Stimulated activated CD8-positive, alpha-beta memory T cell treated with anti-CD3 and anti-CD28 coated beads, Interleukin-4, amount 100 ng/mL, for 4 hours (primary cell): ENCODE results near the gene KCNK2.

ENCODE experiments used
- DNase-seq, 2 donors: peaks; one replicate each; pipeline ENCODE4 v3.0.0-alpha.2; 2020; ENCODE audit warnings: low read depth in 2 of 2, low spot score in 1 of 2

KCNK2 gene

GRCh38 chr1:215094381-215094780 lies 11.8 kb downstream of the KCNK2 start:
- DNase-seq, result no peak

GRCh38 chr1:215095524-215095923 lies 13.0 kb downstream of the KCNK2 start:
- no peak for DNase-seq

DNA sequence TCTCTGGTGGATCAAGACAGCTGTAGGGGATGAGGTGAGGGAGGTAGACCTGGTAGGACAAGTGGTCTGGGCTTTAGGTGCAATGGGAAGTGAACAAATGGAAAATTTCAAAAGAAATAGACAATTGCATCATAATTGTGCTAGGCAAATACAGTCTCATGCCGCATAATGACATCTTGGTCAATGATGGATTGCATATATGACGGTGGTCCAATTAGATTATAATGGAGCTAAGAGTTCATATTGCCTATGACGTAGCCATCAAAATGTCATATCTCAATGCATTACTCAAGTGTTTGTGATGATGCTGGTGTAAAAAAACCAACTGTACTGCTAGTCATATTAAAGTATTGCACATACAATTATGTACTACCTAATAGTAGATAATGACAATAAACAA lies 19.0 kb downstream of the KCNK2 start:
- DNase-seq, result no peak

DNA sequence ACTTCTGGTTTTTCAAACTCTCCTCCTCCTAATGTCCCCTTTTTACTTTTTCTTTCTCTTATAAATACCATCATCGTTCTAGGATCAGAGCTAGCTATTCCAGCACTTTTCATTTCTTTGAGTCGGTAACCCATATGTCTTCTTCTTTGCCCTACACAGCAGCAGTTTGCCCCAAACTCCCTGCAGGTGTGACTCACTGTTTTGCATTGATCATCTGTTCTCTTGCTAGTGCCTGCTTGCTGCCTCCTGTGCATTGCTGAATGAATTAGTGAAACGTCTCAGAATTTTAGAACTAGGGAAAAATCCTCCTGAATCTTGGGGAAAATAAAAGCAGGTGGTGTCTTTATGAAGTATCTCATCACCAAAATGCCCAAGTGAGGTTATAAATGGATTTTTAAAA lies 21.7 kb downstream of the KCNK2 start:
- no peak for DNase-seq

DNA sequence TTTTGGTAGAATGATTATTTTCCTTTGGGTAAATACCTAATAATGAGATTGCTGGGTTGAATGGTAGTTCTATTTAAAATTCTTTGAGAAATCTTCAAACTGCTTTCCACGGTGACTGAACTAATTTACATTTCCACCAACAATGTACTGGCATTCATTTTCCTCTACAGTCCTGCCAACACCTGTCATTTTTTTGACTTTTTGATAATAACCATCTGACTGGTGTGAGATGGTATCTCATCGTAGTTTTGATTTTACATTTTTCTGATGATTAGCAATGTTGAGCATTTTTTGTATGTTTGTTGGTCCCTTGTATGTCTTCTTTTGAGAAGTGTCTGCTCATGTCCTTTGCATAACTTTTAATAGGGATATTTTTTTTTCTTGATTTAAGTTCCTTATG lies 23.5 kb downstream of the KCNK2 start:
- DNase-seq, result no peak

GRCh38 chr1:215109171-215109570 lies 26.6 kb downstream of the KCNK2 start:
- DNase-seq, result no peak

GRCh38 chr1:215111916-215112315 lies 29.4 kb downstream of the KCNK2 start:
- no peak for DNase-seq

DNA sequence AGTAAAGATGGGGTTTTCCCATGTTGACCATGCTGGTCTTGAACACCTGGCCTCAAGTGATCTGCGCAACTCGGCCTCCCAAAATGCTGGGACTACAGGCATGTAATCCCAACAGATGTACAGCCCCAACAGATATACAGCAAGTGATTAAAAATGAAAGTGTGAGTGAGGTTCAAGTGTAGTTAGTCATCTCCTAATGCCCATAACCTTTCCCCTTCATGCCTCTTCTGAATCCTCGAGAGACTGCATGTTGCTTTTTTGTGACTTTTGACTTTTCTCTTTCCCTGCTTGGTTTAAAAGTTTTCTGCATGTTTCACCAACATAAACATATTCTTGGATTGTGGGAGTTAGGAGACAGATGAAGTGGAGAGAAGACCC lies 31.2 kb downstream of the KCNK2 start:
- DNase-seq, result no peak

DNA sequence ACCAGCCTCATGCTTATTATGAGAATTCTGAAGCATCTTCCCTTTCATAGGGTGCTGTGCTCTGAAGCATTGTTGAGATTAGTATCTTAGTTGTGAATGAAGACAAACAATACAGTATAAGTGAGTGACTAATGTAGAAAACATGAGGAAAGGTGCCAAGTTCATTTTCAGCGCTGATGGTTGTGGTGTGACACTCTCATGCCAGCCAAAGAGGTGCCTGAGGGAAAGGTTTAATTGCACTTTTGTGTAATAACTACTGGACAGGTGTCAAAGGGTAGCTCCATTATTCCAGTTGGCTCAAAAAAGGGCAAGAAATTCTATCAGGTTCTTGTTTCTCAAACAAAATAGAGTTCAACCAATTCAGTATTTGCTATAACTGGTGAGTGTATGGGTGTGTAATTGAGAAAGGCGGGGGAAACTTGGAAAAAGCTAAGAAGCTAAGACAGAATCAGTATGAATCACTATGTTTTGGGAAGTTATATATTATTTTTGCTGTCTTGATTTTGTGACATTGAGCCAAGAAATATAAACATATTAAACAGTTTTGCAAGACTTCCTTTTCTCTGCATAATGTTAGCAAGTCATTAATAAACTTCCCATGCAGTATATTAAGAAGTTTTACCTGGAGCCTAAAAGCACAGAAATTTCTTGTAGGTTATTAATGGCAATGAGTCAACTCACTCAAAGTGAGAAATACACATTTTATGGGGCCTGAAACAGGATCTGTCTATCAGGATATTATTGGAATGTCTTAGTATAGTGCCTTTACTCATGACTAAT lies 31.8 kb downstream of the KCNK2 start:
- no peak for DNase-seq

GRCh38 chr1:215115760-215116159 lies 33.2 kb downstream of the KCNK2 start:
- DNase-seq, result no peak

GRCh38 chr1:215118081-215118480 lies 35.5 kb downstream of the KCNK2 start:
- no peak for DNase-seq

DNA sequence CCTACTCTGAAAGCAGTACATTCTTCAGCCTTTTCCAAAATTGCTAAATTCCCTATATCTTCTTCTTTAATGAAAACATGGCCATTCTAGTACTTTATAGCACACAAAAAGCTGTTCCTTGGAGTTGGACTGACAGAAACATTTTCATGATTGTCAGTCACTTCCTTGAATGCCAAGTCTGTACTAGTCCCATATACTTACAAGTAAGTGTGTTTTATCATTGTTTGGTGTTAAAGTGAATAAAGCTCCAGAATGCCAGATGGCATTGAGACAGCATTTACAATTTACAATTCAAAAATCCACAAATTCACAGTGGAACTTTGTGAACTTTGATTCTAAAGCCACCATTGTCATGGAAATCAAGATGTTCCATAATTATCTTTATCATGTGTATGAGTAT lies 36.5 kb downstream of the KCNK2 start:
- no peak for DNase-seq

DNA sequence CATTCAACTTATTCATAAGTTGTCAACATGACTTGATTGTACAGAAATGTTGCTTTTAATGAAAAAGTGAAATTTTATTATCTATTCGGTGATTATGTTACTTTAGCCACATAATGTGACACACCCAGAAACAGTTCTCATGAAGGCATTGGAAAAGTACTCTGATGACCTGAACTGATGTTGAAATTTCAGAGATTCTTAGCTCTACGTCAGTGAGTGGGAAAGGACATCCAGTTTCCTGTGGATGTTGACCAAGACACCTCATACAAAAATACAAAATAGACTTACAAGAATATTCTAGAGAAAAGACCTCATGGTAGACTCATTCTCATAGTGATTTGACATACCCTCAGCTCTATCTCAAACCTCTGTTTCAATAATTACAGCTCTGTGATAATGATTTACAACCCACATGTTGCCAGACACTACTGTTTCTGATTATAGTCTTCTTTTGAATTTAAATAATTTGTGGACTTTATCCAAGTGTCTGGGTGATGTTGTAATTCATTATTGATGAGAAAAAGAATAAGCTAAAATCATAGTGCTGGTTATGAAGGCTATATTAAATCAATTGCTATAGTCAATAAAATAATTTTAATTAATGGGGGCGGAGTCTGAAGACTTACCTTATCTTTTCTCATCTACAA lies 37.3 kb downstream of the KCNK2 start:
- DNase-seq, result no peak

GRCh38 chr1:215128504-215128903 lies 46.0 kb downstream of the KCNK2 start:
- no peak for DNase-seq

DNA sequence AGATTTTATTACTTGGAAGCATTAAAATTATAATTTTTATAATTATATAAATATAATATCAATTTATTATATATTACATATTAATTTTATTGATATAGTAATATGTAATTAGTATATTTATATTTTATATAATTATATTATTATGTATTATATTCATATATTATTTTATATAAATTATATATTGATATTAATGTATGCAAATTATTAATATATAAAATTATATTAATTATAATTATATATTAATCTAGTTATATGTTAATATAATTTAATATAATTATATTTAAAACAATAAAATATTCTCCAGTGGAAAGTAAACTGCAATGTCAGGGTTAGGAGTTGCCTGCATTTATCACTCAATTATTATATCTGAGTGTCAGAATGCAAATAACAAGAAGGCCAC lies 48.8 kb downstream of the KCNK2 start:
- DNase-seq, result no peak

DNA sequence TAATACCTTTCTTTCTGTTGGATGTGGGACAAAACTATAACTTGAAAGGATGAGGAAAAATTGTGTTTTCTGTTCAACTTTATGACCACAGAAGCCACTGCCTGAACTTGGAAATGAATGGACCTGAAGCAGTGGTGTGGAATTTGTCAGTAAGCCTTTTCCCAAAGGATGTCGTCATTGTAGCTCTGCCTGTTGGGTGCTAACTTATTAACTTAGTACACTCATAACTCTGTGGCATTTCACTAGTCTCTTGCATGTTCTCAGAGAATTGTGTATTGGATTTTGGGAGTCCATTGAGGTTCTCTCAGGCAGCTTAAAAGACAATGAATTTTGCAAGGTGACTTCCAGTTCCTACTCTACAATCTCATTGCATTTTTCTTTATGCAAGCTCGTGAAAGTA lies 49.6 kb downstream of the KCNK2 start:
- no peak for DNase-seq

DNA sequence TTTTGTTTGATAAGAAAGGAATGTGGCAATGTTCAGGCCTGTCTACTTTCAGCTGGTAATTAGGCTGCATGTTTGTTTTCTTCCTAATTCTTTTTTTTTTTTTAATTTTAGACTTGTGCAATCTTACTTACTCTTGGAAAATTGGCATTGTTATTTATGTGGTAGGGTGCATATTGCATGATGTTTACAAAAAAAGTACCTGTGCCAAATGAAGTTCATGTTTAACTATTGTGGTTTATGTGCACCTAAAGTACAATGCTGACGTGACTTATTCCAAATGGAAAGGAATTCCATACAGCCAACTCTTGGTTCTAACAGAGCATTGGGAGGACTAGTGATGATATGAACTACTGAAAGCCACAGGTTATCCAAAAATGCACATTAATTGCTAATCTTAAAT lies 51.0 kb downstream of the KCNK2 start:
- DNase-seq, result no peak

GRCh38 chr1:215137985-215138384 lies 55.4 kb downstream of the KCNK2 start:
- no peak for DNase-seq

GRCh38 chr1:215140135-215140534 lies 57.6 kb downstream of the KCNK2 start:
- DNase-seq, result no peak

DNA sequence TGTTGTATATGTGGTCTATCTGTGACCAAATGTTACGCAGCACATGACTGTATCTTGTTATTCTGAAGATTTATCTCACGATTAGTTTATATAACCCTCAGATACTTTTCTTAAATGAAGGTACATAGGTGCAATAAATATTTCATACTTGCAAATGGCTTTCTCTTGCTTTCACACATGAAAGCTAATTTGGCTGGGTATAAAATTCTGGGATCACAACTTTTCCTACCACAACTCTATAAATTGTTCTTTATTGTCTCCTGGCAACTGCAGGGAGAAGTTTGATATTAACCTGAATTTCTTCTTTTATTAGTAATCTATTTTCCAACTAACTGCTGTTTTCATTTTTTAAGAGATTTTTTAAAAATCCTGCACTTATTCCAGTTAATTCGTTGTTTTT lies 58.9 kb downstream of the KCNK2 start:
- no peak for DNase-seq

DNA sequence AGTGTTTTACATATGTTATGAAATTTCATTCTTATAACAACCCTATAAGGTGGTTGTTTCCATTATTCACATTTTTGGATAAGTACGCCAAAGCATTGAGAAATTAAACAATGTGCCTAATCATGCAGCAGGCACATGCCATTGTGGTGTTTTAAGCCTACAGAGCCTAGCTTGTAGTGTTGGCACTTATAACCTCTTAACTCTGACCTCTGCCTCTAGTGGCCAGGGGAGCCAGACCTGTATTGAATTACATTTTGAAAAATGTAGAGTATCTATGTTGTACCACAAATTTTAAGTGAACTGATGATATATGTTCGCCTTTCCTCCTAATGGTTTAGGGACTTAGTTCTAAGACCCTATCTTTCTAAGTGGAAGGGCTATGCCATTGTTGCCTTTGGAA lies 61.0 kb downstream of the KCNK2 start:
- no peak for DNase-seq

DNA sequence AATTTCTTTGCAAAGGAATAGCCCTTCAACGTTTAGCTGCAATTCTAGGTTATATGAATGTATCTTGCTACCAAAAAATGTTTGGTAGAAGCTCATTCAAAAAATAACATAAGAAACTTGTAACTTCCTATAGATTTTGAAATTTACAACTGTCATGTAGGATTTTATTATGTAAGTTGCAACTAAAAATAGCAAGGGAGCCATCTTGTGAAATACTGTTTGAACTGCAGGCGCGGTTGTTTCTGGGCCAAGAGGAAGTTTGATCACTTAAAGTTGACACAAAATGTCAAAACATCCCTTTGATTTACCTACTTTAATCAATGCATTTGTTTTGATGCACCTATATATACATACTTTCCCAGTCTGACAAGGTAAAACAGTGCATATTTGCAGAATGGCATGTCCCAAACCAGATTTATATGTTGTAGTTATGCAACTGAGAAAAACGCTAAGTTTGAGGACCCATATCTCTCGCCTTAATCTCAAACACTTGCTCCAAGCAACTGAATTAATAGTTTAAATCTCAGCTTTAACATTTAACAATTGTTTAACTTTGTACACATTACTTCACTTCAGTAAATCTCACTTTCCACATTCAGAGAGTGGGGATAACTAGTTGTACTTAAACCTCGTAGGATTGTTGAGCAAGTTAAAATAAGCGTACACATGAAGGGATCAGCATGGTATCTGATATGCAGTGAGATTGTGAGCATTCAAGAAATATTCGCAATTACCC lies 63.9 kb downstream of the KCNK2 start:
- no peak for DNase-seq
